ACC112 (cell line): ENCODE data around the gene IVD.
"Not testable (repeated sequence)": the region's sequence is repeated elsewhere in the genome, so short reads cannot be mapped to it uniquely, and the experiment has no call there.

Source experiments
- H2AFZ ChIP-seq: fragments of 200-600 bp; sonication (generic); one replicate; pipeline ENCODE4 v1.6.0; 2017; ENCODE audit warnings: antibody characterized with exemption, low read length; ENCODE audit not compliant: unreplicated experiment
- H3K27ac ChIP-seq: fragments of 200-600 bp; sonication (generic); 2 replicates; pipeline ENCODE4 v1.5.1; 2014; ENCODE audit warnings: low read depth, mild to moderate bottlenecking, antibody characterized with exemption, low read length, moderate library complexity
- H3K27me3 ChIP-seq: fragments of 200-600 bp; sonication (generic); 2 replicates; pipeline ENCODE4 v1.6.1; 2014; ENCODE audit warnings: mild to moderate bottlenecking, antibody characterized with exemption, low read length, moderate library complexity, mixed read lengths; ENCODE audit not compliant: insufficient read depth
- H3K36me3 ChIP-seq: fragments of 200-600 bp; sonication (generic); 2 replicates; pipeline ENCODE4 v1.6.1; 2016; ENCODE audit warnings: mild to moderate bottlenecking, antibody characterized with exemption, low read length, moderate library complexity, mixed read lengths; ENCODE audit not compliant: insufficient read depth
- H3K4me1 ChIP-seq: fragments of 200-600 bp; sonication (generic); one replicate; pipeline ENCODE4 v1.6.1; 2016; ENCODE audit warnings: low read length, mixed read lengths; ENCODE audit not compliant: insufficient read depth, unreplicated experiment, control insufficient read depth
- H3K4me3 ChIP-seq: fragments of 200-600 bp; sonication (generic); 2 replicates; pipeline ENCODE4 v1.5.1; 2014; ENCODE audit warnings: mild to moderate bottlenecking, low read depth, low read length
- H3K79me2 ChIP-seq: fragments of 200-600 bp; sonication (generic); one replicate; pipeline ENCODE4 v1.6.0; 2016; ENCODE audit warnings: low read length; ENCODE audit not compliant: control insufficient read depth, unreplicated experiment, insufficient read depth

Gene IVD

DNA sequence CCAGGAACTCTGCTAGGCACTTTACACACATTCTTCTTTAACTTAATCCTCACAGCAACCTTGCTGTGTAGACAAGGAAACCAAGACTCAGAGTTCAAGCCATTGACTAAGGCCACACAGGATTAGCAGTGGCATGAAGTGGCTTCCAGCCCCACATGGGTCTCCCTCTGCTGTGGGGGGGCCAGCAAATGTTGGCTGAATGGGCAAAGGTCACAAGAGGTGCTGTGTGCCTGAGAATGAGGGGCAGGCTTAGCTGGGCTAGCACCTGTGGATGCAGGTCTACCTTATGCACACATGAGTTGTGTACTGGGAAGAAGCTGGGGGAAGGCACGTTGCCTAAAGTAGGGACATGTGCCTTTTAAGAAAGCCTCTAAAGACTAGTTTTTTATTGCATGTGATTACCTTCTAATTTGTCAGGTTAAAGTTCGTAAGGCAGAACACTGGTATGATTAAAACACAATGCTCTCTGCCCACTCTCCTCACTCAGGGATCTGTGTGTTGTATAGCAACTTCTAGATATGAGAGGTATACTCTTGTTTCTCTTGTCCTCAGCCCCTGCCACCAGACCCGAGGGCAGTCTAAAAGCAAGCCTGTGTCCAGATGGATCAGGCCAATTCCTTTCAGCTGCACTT lies 46.0 kb downstream of the IVD start:
- no peak overlapping the region for H3K4me3 ChIP-seq
- H3K27ac ChIP-seq, result no peak overlapping the region
- H3K27me3 ChIP-seq, result no peaks in the 10 kb centered on the region
- peaks cover 26% of the 10 kb centered on the region for H3K4me1 ChIP-seq
- no peak overlapping the region for H2AFZ ChIP-seq
- H3K36me3 ChIP-seq, result no peaks in the 10 kb centered on the region
- H3K79me2 ChIP-seq, result peaks cover 20% of the 10 kb centered on the region

DNA sequence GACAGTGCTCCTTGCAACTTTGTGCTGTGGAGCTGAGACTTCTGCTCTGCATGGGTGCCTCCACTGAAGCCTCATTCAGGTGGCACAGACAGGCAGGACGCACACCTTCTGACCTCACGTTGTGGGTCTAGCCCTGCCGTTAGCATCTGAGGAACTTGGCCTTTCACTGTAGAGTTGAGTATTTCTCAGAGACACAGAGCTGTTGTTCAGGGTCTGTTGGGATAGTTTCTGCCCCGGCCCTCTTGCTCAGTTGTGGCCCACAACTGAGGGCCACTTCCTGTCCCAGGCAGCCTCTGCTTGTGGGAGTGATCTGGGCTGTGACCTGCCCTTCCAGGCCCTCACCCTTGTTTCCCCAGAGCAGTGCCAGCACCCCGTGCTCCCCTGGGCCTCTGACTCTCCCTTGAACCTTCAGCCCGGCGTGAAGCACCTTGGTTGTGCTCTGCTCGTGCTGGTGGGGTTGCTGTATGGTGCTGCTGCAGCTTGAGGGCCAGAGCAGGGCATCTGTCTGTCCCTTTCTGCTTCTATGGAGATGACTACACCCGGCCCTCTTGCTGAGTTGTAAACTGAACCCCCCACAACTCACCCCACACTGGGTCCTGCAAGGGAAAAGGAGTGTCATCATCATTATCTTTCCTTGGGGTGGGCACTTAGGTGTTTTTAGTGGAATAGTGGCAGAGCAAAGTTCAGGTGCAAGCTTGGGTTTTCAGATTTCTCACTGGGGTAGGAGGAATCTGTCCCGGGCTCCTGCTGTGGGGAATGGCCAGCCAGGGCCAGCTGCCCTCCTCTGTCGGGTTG lies 46.9 kb downstream of the IVD start:
- H3K27ac ChIP-seq, result no peak overlapping the region
- H3K36me3 ChIP-seq, result no peaks in the 10 kb centered on the region
- no peaks in the 10 kb centered on the region for H3K27me3 ChIP-seq
- H2AFZ ChIP-seq, result no peak overlapping the region
- peaks cover 23% of the 10 kb centered on the region for H3K79me2 ChIP-seq
- H3K4me3 ChIP-seq, result no peak overlapping the region
- H3K4me1 ChIP-seq, result peaks cover 28% of the 10 kb centered on the region

DNA sequence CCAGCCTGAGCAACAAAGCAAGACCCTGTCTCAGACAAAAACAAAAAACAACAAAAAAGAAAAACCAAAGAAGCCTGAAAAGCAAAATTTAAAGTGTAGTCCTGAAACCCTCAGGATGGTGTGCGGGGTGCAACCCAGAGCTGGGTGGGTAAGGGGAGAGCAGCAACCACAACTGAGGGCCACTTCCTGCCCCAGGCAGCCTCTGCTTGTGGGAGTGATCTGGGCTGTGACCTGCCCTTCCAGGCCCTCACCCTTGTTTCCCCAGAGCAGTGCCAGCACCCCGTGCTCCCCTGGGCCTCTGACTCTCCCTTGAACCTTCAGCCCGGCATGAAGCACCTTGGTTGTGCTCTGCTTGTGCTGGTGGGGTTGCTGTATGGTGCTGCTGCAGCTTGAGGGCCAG lies 48.3 kb downstream of the IVD start:
- H3K36me3 ChIP-seq, H2AFZ ChIP-seq, H3K4me3 ChIP-seq, H3K27me3 ChIP-seq, H3K27ac ChIP-seq: not testable (repeated sequence)
- peaks cover 28% of the 10 kb centered on the region for H3K4me1 ChIP-seq
- peaks cover 23% of the 10 kb centered on the region for H3K79me2 ChIP-seq

DNA sequence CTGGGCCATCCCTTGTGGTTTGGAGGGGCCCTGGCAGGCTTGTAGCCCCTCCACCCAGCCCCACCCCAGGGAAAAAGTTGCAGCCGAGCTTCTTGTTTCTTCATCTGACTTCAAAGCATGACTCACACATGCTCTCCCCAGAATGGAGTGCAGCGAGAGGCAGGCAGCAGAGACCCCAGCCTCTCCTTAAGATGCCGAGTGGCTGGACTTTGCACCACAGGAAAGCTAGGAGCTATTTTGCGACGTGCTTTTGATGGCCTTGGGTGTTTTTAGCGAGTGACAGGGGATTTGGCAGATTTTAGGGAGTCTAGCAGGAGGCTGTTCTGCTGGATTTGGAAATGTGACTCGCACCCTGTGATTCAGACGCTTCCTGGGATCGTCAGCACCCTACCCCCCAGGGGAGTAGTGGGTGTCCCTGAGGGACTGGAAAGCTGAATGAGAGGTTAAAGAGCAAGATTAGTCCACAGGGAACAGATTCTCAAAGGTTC lies 49.4 kb downstream of the IVD start:
- H3K4me1 ChIP-seq, result peaks cover 28% of the 10 kb centered on the region
- H3K36me3 ChIP-seq, result no peaks in the 10 kb centered on the region
- peak overlapping the region; percentile 5; the same call in 1 of the 2 replicates for H3K27ac ChIP-seq
- H3K79me2 ChIP-seq, result peaks cover 19% of the 10 kb centered on the region
- H3K27me3 ChIP-seq, result no peaks in the 10 kb centered on the region
- H3K4me3 ChIP-seq, result peak overlapping the region; percentile 47; the same call in 1 of the 2 replicates
- no peak overlapping the region for H2AFZ ChIP-seq

GRCh38 chr15:40456299-40456712 lies 50.7 kb downstream of the IVD start:
- Histone ChIP-seq H3K4me1 (peaks cover 28% of the 10 kb centered on the region), H3K36me3 (no peaks in the 10 kb centered on the region), H3K27ac (no peak overlapping the region), H3K27me3 (no peaks in the 10 kb centered on the region), H3K79me2 (peaks cover 16% of the 10 kb centered on the region), H3K4me3 (no peak overlapping the region), H2AFZ (no peak overlapping the region)

GRCh38 chr15:40456738-40457137 lies 51.1 kb downstream of the IVD start:
- Histone ChIP-seq H3K27ac (no peak overlapping the region), H3K36me3 (no peaks in the 10 kb centered on the region), H3K27me3 (no peaks in the 10 kb centered on the region), H2AFZ (no peak overlapping the region), H3K4me3 (no peak overlapping the region), H3K79me2 (peaks cover 16% of the 10 kb centered on the region), H3K4me1 (peaks cover 28% of the 10 kb centered on the region)

DNA sequence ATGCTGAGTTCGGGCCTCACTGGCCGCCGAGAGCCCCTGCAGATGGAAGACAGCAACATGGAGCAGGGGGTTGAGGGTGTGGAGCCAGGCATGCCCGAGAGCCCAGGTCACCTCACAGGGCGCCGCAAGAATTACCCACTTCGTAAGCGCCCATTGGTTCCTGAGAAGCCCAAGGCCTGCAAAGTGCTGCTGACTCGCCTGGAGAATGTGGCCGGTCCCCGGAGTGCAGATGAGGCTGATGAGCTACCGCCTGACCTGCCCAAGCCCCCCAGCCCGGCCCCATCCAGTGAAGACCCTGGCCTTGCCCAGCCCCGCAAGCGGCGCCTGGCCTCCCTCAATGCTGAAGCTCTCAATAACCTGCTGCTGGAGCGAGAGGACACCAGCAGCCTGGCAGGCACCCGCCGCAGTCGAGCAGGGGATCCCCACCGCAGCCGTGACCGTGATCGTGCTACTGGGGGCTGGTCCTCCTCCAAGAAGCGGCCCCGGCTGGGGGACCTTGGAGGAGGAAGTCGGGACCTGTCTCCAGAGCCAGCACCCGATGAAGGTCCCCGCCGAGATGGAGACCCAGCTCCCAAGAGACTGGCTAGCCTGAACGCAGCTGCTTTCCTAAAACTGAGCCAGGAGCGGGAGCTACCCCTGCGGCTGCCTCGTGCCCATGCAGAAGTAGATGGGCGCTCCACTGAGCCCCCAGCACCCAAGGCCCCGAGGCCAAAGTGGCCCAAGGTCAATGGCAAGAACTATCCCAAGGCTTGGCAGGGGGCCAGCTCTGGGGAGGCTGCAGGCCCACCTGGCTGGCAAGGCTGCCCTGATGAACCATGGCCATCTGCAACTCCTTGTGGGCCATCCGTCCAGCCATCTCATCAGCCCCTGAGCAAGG lies 53.1 kb downstream of the IVD start:
- Histone ChIP-seq H3K4me1 (peaks cover 28% of the 10 kb centered on the region), H3K27me3 (no peaks in the 10 kb centered on the region), H3K27ac (no peak overlapping the region), H3K79me2 (peaks cover 16% of the 10 kb centered on the region), H3K36me3 (no peaks in the 10 kb centered on the region), H2AFZ (no peak overlapping the region), H3K4me3 (no peak overlapping the region)

DNA sequence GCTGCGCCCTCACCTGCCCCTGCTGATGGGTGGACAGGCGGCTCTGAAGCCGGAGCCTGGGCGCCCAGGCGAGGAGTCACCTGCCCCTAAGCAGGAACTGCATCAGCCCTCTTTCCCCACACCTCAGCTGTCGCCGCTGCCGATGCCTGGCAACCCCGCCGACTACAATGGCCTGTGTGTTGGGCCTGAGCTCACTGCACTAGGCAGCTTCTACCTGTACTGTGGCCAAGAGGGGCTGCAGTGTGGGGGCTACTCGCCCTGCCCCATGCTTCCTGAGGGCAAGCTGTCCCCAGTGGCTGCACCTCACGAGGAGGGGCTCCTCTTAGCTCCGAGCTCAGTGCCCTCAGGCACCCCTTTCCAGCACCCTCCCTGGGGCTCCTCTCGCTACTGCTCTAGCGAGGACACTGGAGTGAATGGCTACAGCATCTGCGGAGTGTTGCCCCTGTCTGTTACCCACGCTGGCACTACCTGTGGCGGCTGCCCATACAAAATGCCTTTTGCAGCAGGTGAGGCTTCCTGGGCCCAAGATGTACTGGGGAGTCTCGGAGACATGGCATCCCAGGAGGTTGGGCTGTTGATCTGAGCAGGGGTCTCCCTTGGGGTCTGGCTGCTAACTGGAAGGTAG lies 53.9 kb downstream of the IVD start:
- no peaks in the 10 kb centered on the region for H3K27me3 ChIP-seq
- peaks cover 23% of the 10 kb centered on the region for H3K4me1 ChIP-seq
- no peaks in the 10 kb centered on the region for H3K36me3 ChIP-seq
- H3K4me3 ChIP-seq, result no peak overlapping the region
- H3K27ac ChIP-seq, result no peak overlapping the region
- H2AFZ ChIP-seq, result no peak overlapping the region
- H3K79me2 ChIP-seq, result peaks cover 15% of the 10 kb centered on the region

- Histone ChIP-seq H3K4me1 (peaks cover 14% of the 10 kb centered on the region), H2AFZ (no peak overlapping the region), H3K27me3 (no peaks in the 10 kb centered on the region), H3K36me3 (no peaks in the 10 kb centered on the region; the same call in 1 of the 2 replicates), H3K27ac (no peak overlapping the region), H3K4me3 (no peak overlapping the region), H3K79me2 (peaks cover 11% of the 10 kb centered on the region)
Measured at GRCh38 chr15:40460404-40460803, 54.8 kb downstream of the IVD start.

- Histone ChIP-seq H3K36me3 (no peaks in the 10 kb centered on the region; the same call in 1 of the 2 replicates), H3K4me3 (no peak overlapping the region), H3K79me2 (peaks cover 4% of the 10 kb centered on the region), H3K4me1 (no peaks in the 10 kb centered on the region), H3K27ac (no peak overlapping the region), H3K27me3 (no peaks in the 10 kb centered on the region), H2AFZ (no peak overlapping the region)
Measured at GRCh38 chr15:40461958-40462357, 56.4 kb downstream of the IVD start.
